ENCODE data around the gene SH3RF3.
"Not testable (repeated sequence)": the region's sequence is repeated elsewhere in the genome, so short reads cannot be mapped to it uniquely, and the experiment has no call there.

Gene SH3RF3

GRCh38 chr2:109204412-109204811 lies 75.4 kb downstream of the SH3RF3 start:
- no peak for DNase-seq

GRCh38 chr2:109205447-109205846 lies 76.4 kb downstream of the SH3RF3 start:
- no peak for DNase-seq

GRCh38 chr2:109206569-109207146 lies 77.7 kb downstream of the SH3RF3 start:
- DNase-seq = no peak

GRCh38 chr2:109207176-109207575 lies 78.2 kb downstream of the SH3RF3 start:
- DNase-seq = no peak

GRCh38 chr2:109208071-109208950 lies 79.3 kb downstream of the SH3RF3 start:
- no peak for DNase-seq

GRCh38 chr2:109208951-109209335 lies 79.9 kb downstream of the SH3RF3 start:
- DNase-seq = no peak

- DNase-seq = no peak
Observed at GRCh38 chr2:109209412-109209811, 80.4 kb downstream of the SH3RF3 start.

GRCh38 chr2:109209941-109210340 lies 80.9 kb downstream of the SH3RF3 start:
- DNase-seq = no peak

GRCh38 chr2:109210431-109211200 lies 81.6 kb downstream of the SH3RF3 start:
- DNase-seq = no peak

- no peak for DNase-seq
Observed at GRCh38 chr2:109211315-109211714, 82.3 kb downstream of the SH3RF3 start.

- DNase-seq = no peak
Observed at GRCh38 chr2:109212836-109213563, 84.0 kb downstream of the SH3RF3 start.

- DNase-seq = no peak
Observed at GRCh38 chr2:109213646-109214433, 84.8 kb downstream of the SH3RF3 start.

GRCh38 chr2:109214651-109215371 lies 85.8 kb downstream of the SH3RF3 start:
- DNase-seq = no peak

- no peak for DNase-seq
Observed at GRCh38 chr2:109215866-109216265, 86.9 kb downstream of the SH3RF3 start.

- no peak for DNase-seq
Observed at GRCh38 chr2:109216332-109216731, 87.3 kb downstream of the SH3RF3 start.

GRCh38 chr2:109217362-109218086 lies 88.5 kb downstream of the SH3RF3 start:
- no peak for DNase-seq

- peak in 1 of 2 experiments; percentile 55 for DNase-seq
Observed at GRCh38 chr2:109218087-109218791, 89.2 kb downstream of the SH3RF3 start.

GRCh38 chr2:109218792-109219126 lies 89.8 kb downstream of the SH3RF3 start:
- DNase-seq = peak in 1 of 2 experiments; percentile 49

- DNase-seq = no peak
Observed at GRCh38 chr2:109220860-109221259, 91.9 kb downstream of the SH3RF3 start.

- not testable (repeated sequence) for DNase-seq
Observed at GRCh38 chr2:109221316-109221715, 92.3 kb downstream of the SH3RF3 start.
